Keratinocyte (primary cell): ENCODE results near the gene ZNF212. TPM values are rescaled to one million over a fixed set of nuclear protein-coding genes. Genes with fewer than 3 reads are reported as not detected.

Experiments used
- DNase-seq: peaks from one replicate; pipeline ENCODE4 v3.0.0-alpha.2; 2011; ENCODE audit warnings: low read depth, missing footprints, low spot score
- FAIRE-seq: peaks from 2 replicates; lab custom pipeline; 2011; peaks lifted over from hg19 to GRCh38; lab: Jason Lieb, UNC
- H2AFZ ChIP-seq: 2 replicates; pipeline ENCODE4 v1.6.0; 2012; ENCODE audit warnings: low read length, control low read depth, inconsistent platforms; ENCODE audit not compliant: control insufficient read depth
- H3K27ac ChIP-seq: 2 replicates; pipeline ENCODE4 v1.5.1; 2011; ENCODE audit warnings: low read length; ENCODE audit not compliant: control insufficient read depth, insufficient read depth
- H3K27me3 ChIP-seq: 3 replicates; pipeline ENCODE4 v1.6.0; 2011; ENCODE audit warnings: low read length; ENCODE audit not compliant: control insufficient read depth, insufficient read depth; ENCODE audit errors: extremely low read depth
- H3K36me3 ChIP-seq, 2 experiments: 2 replicates in 1 of 2; 3 replicates in 1 of 2; pipeline ENCODE4 v1.5.1; 2011; ENCODE audit warnings: low read length in 2 of 2, mild to moderate bottlenecking in 1 of 2; ENCODE audit not compliant: control insufficient read depth in 2 of 2, insufficient read depth in 2 of 2; ENCODE audit errors: extremely low read depth in 1 of 2
- H3K4me1 ChIP-seq: 3 replicates; pipeline ENCODE4 v1.5.1; 2011; ENCODE audit warnings: low read length; ENCODE audit not compliant: control insufficient read depth, insufficient read depth; ENCODE audit errors: extremely low read depth
- H3K4me2 ChIP-seq: 3 replicates; pipeline ENCODE4 v1.6.0; 2011; ENCODE audit warnings: low read depth, low read length; ENCODE audit not compliant: control insufficient read depth, insufficient read depth; ENCODE audit errors: extremely low read depth
- H3K4me3 ChIP-seq, 3 experiments: fragments of 200-600 bp in 1 of 3; sonication (generic) in 1 of 3; 2 replicates in 2 of 3; 3 replicates in 1 of 3; pipeline ENCODE4 v1.5.1; 2011 to 2016; ENCODE audit warnings: low read length in 3 of 3, mild to moderate bottlenecking in 3 of 3, control low read depth in 2 of 3, inconsistent platforms in 1 of 3, low read depth in 1 of 3, mixed read lengths in 1 of 3, mixed run types in 1 of 3, moderate library complexity in 1 of 3; ENCODE audit not compliant: control insufficient read depth in 2 of 3, insufficient read depth in 2 of 3; ENCODE audit errors: extremely low read depth in 1 of 3
- H3K79me2 ChIP-seq: 2 replicates; pipeline ENCODE4 v1.6.0; 2012; ENCODE audit warnings: low read length; ENCODE audit not compliant: control insufficient read depth, insufficient read depth
- H3K9ac ChIP-seq: 3 replicates; pipeline ENCODE4 v1.6.0; 2011; ENCODE audit warnings: low read length; ENCODE audit not compliant: control insufficient read depth, insufficient read depth; ENCODE audit errors: extremely low read depth
- H3K9me1 ChIP-seq: 3 replicates; pipeline ENCODE4 v1.6.0; 2011; ENCODE audit warnings: low read length; ENCODE audit not compliant: control insufficient read depth, insufficient read depth; ENCODE audit errors: extremely low read depth
- H3K9me3 ChIP-seq: 2 replicates; pipeline ENCODE4 v1.5.1; 2012; ENCODE audit warnings: low read depth, low read length; ENCODE audit not compliant: control insufficient read depth
- H4K20me1 ChIP-seq: 3 replicates; pipeline ENCODE4 v1.6.0; 2011; ENCODE audit warnings: low read length; ENCODE audit not compliant: control insufficient read depth, insufficient read depth; ENCODE audit errors: extremely low read depth
- CTCF ChIP-seq, 3 experiments: IDR thresholded peaks in 1 of 3; conservative IDR thresholded peaks in 1 of 3; optimal IDR thresholded peaks in 1 of 3; 2 replicates in 2 of 3; 3 replicates in 1 of 3; pipeline versions ENCODE3 to v1.5.1; 2011; ENCODE audit warnings: low read length in 3 of 3, mild to moderate bottlenecking in 3 of 3, moderate library complexity in 2 of 3, control low read depth in 1 of 3, inconsistent platforms in 1 of 3; ENCODE audit not compliant: insufficient read depth in 2 of 3; ENCODE audit errors: extremely low read depth in 1 of 3
- EZH2 ChIP-seq: IDR thresholded peaks from one replicate; pipeline ENCODE4 v1.6.1; 2012; ENCODE audit warnings: inconsistent platforms, mild to moderate bottlenecking, low read length, moderate library complexity
- dilution Hi-C: fragments of 300-500 bp; cut with MboI; formaldehyde crosslinking; loops from one replicate; pipeline ENCODE4 v1.7.0; 2020; ENCODE audit warnings: low sequenced_read_pairs; ENCODE audit not compliant: extremely low pct_ligation_motif_present
- polyA plus RNA-seq, 5 experiments: library from polyadenylated mRNA; depleted of rRNA in 3 of 5; stranded (reverse) in 3 of 5; stranded (forward) in 1 of 5; unstranded in 1 of 5; fragments of >200 nt; gene quantifications; 1 replicate in 1 of 5; 2 replicates in 3 of 5; 3 replicates in 1 of 5; pipeline versions ENCODE4 v1.2.1 to v1.2.3, GENCODE V29; 2011 to 2012; ENCODE audit warnings: missing spikeins in 2 of 5, low read depth in 1 of 5, low replicate concordance in 1 of 5

The ZNF212 gene
- polyA plus RNA-seq, 1 donor (not counting 4 experiments of a cell fraction or from before 2014, with no cell fraction given) = 3.8 TPM

GRCh38 chr7:149291781-149292461 lies 52.5 kb downstream of the ZNF212 start:
- H3K4me3 ChIP-seq = no peak overlapping the region
- no peak overlapping the region for H3K4me2 ChIP-seq
- peaks cover 0 to 6% of the 10 kb centered on the region in 2 experiments for H3K36me3 ChIP-seq
- FAIRE-seq (no peak), DNase-seq (no peak)
- H3K27ac ChIP-seq = no peak overlapping the region
- no peaks in the 10 kb centered on the region for H3K79me2 ChIP-seq
- no peaks in the 10 kb centered on the region for H3K27me3 ChIP-seq
- H3K4me1 ChIP-seq = peaks cover 4% of the 10 kb centered on the region
- no peak overlapping the region for H2AFZ ChIP-seq
- no peak overlapping the region for H3K9ac ChIP-seq
- no peaks in the 10 kb centered on the region for H3K9me3 ChIP-seq
- TF ChIP-seq CTCF (optimal IDR thresholded peaks at IDR 0.05 in 1 of 3, IDR thresholded peaks at IDR 0.05 in 1 of 3, conservative IDR thresholded peaks at IDR 0.05 in 1 of 3; ENCODE audit: extremely low read depth in 1 of 3, insufficient read depth in 2 of 3, low read length in 3 of 3) (no peak), EZH2 (no peak)
- H3K9me1 ChIP-seq = no peaks in the 10 kb centered on the region
- no peaks in the 10 kb centered on the region for H4K20me1 ChIP-seq
- dilution Hi-C loops = no loop called here

GRCh38 chr7:149292462-149292823 lies 53.0 kb downstream of the ZNF212 start:
- DNase-seq = no peak

More at GRCh38 chr7:149292462-149292823, 53.0 kb downstream of the ZNF212 start:
- no peaks in the 10 kb centered on the region for H3K27me3 ChIP-seq
- H3K4me1 ChIP-seq = no peaks in the 10 kb centered on the region
- no peaks in the 10 kb centered on the region for H4K20me1 ChIP-seq
- no peak overlapping the region for H2AFZ ChIP-seq
- dilution Hi-C loops = no loop called here
- no peak for FAIRE-seq
- peaks cover 0 to 6% of the 10 kb centered on the region in 2 experiments for H3K36me3 ChIP-seq
- TF ChIP-seq CTCF (optimal IDR thresholded peaks at IDR 0.05 in 1 of 3, IDR thresholded peaks at IDR 0.05 in 1 of 3, conservative IDR thresholded peaks at IDR 0.05 in 1 of 3; ENCODE audit: extremely low read depth in 1 of 3, insufficient read depth in 2 of 3, low read length in 3 of 3) = no peak
- TF ChIP-seq EZH2 = no peak
- no peak overlapping the region for H3K27ac ChIP-seq
- H3K9me1 ChIP-seq = no peaks in the 10 kb centered on the region
- H3K9me3 ChIP-seq = no peaks in the 10 kb centered on the region
- H3K79me2 ChIP-seq = no peaks in the 10 kb centered on the region
- H3K4me3 ChIP-seq = no peak overlapping the region
- no peak overlapping the region for H3K4me2 ChIP-seq
- no peak overlapping the region for H3K9ac ChIP-seq
